CD8-positive, alpha-beta memory T cell (primary cell): ENCODE data around the gene SEMA5B. TPM values are rescaled to one million over a fixed set of nuclear protein-coding genes. Genes with fewer than 3 reads are reported as not detected.

Source experiments
- CTCF ChIA-PET: fragments of 350-600 bp; sonication (Branson Sonifier 250); formaldehyde crosslinking; loops from one replicate; lab custom pipeline; 2021; ENCODE audit warnings: antibody characterized with exemption; lab: Charles Lee
- POLR2A ChIA-PET: fragments of 350-600 bp; sonication (Branson Sonifier 250); formaldehyde crosslinking; loops from one replicate; lab custom pipeline; 2021; ENCODE audit warnings: antibody characterized with exemption; lab: Charles Lee
- DNase-seq, 5 donors: peaks; one replicate each; pipeline versions ENCODE4 v3.0.0 to v3.0.0-alpha.2; 2020 to 2022; ENCODE audit warnings: mixed read lengths in 1 of 5
- H3K27ac ChIP-seq: one replicate; pipeline ENCODE4 v1.7.0; 2013; ENCODE audit warnings: low read depth, mild to moderate bottlenecking, low read length, moderate library complexity
- H3K27me3 ChIP-seq: 2 replicates; pipeline ENCODE4 v1.7.0; 2013; ENCODE audit warnings: low read length, mild to moderate bottlenecking; ENCODE audit not compliant: insufficient read depth, poor library complexity, severe bottlenecking
- H3K36me3 ChIP-seq: 2 replicates; pipeline ENCODE4 v1.7.0; 2013; ENCODE audit warnings: mild to moderate bottlenecking, low read length, moderate library complexity; ENCODE audit not compliant: insufficient read depth
- H3K4me1 ChIP-seq: 2 replicates; pipeline ENCODE4 v1.7.0; 2013; ENCODE audit warnings: mild to moderate bottlenecking, low read length, moderate library complexity; ENCODE audit not compliant: insufficient read depth
- H3K4me3 ChIP-seq: 2 replicates; pipeline ENCODE4 v1.7.0; 2013; ENCODE audit warnings: mild to moderate bottlenecking, low read length
- H3K9me3 ChIP-seq: 2 replicates; pipeline ENCODE4 v1.7.0; 2013; ENCODE audit warnings: mild to moderate bottlenecking, low read length
- H3K27ac Mint-ChIP-seq, 8 donors: one replicate each; pipeline ENCODE4 v1.8.0; 2020 to 2021; ENCODE audit warnings: mixed read lengths in 8 of 8, mild to moderate bottlenecking in 6 of 8, inconsistent platforms in 3 of 8, moderate library complexity in 3 of 8
- H3K27me3 Mint-ChIP-seq, 2 donors: one replicate each; pipeline ENCODE4 v1.8.0; 2020 to 2021; ENCODE audit warnings: mixed read lengths in 2 of 2, mild to moderate bottlenecking in 1 of 2, moderate library complexity in 1 of 2
- H3K36me3 Mint-ChIP-seq, 3 donors: one replicate each; pipeline ENCODE4 v1.8.0; 2020 to 2021; ENCODE audit warnings: mixed read lengths in 3 of 3, inconsistent platforms in 1 of 3, mild to moderate bottlenecking in 1 of 3
- H3K4me1 Mint-ChIP-seq, 3 donors: one replicate each; pipeline ENCODE4 v1.8.0; 2020 to 2021; ENCODE audit warnings: mixed read lengths in 3 of 3, inconsistent platforms in 1 of 3, mild to moderate bottlenecking in 1 of 3
- H3K4me3 Mint-ChIP-seq, 7 donors: one replicate each; pipeline ENCODE4 v1.8.0; 2020 to 2021; ENCODE audit warnings: mixed read lengths in 7 of 7, mild to moderate bottlenecking in 6 of 7, moderate library complexity in 4 of 7, inconsistent platforms in 2 of 7
- H3K9me3 Mint-ChIP-seq, 5 donors: one replicate each; pipeline ENCODE4 v1.8.0; 2020 to 2022; ENCODE audit warnings: mixed read lengths in 5 of 5, mild to moderate bottlenecking in 3 of 5, moderate library complexity in 2 of 5, inconsistent platforms in 1 of 5
- polyA plus RNA-seq: library from polyadenylated mRNA; unstranded; fragments of 300-500 nt; fragmentation: Illumina TruSeq; gene quantifications from one replicate; pipeline ENCODE4 v1.2.3, GENCODE V29; 2021
- total RNA-seq, 2 experiments: library from RNA; stranded (reverse); gene quantifications; one replicate each; pipeline ENCODE4 v1.2.3, GENCODE V29; 2021

The SEMA5B gene
- total and polyA plus RNA-seq, 3 experiments from 2014 or later: not detected

GRCh38 chr3:122917412-122917811 is 110.2 kb downstream of the SEMA5B start:
- Histone ChIP-seq H3K27me3 (peaks cover under 1% of the 10 kb centered on the region), H3K36me3 (no peaks in the 10 kb centered on the region), H3K9me3 (no peaks in the 10 kb centered on the region), H3K4me3 (no peak overlapping the region), H3K4me1 (no peaks in the 10 kb centered on the region), H3K27ac (no peak overlapping the region)
- DNase-seq: no peak
- Mint-ChIP-seq H3K36me3 (peaks cover 0 to 4% (median 0%) of the 10 kb centered on the region in 3 donors), H3K4me1 (peaks cover 4 to 20% (median 15%) of the 10 kb centered on the region in 3 donors), H3K27me3 (peaks cover 25 to 40% of the 10 kb centered on the region in 2 donors), H3K27ac (no peak overlapping the region), H3K9me3 (no peaks in the 10 kb centered on the region), H3K4me3 (no peak overlapping the region)
- CTCF ChIA-PET: no interaction called here
- POLR2A ChIA-PET: no interaction called here

DNA sequence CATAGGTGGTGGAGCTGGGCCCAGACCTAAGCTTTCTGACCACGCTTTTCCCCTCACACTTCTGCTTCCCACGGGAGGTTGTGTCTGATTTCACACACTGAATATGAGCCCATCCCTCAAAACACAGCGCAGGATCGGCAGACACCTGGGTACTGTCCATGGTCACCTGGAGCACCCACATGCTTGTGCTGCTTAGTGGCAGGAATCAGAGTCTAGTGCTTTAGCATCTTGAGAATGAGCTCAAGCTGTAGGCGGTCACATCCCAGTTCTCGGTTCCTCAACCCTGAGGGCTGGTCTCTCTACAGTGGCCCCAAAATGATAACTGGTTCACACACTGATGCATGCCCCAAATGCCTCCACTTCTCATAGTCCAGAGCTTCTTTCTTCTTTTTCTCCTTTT is 111.0 kb downstream of the SEMA5B start:
- no peak for DNase-seq
- Histone ChIP-seq H3K9me3 (no peaks in the 10 kb centered on the region), H3K4me1 (no peaks in the 10 kb centered on the region), H3K27ac (no peak overlapping the region), H3K36me3 (no peaks in the 10 kb centered on the region), H3K27me3 (peaks cover under 1% of the 10 kb centered on the region), H3K4me3 (no peak overlapping the region)
- ChIA-PET POLR2A (no interaction called here), CTCF (interaction anchor here (0.9 kb wide), 1 partner anchor 20 kb away, joined by 3 read pairs; no protein-coding TSS in a partner anchor)
- H3K27ac Mint-ChIP-seq: no peak overlapping the region
- H3K4me1 Mint-ChIP-seq: peaks cover 4 to 16% (median 15%) of the 10 kb centered on the region in 3 donors
- no peak overlapping the region for H3K4me3 Mint-ChIP-seq
- peaks cover 0 to 4% (median 0%) of the 10 kb centered on the region in 3 donors for H3K36me3 Mint-ChIP-seq
- H3K9me3 Mint-ChIP-seq: no peaks in the 10 kb centered on the region
- peaks cover 23 to 48% of the 10 kb centered on the region in 2 donors for H3K27me3 Mint-ChIP-seq

GRCh38 chr3:122916084-122916483 is 111.5 kb downstream of the SEMA5B start:
- Histone ChIP-seq H3K4me1 (no peaks in the 10 kb centered on the region), H3K4me3 (no peak overlapping the region), H3K36me3 (no peaks in the 10 kb centered on the region), H3K27me3 (peaks cover 4% of the 10 kb centered on the region), H3K27ac (no peak overlapping the region), H3K9me3 (no peaks in the 10 kb centered on the region)
- no peaks in the 10 kb centered on the region for H3K9me3 Mint-ChIP-seq
- no peak overlapping the region for H3K27ac Mint-ChIP-seq
- ChIA-PET CTCF (interaction anchor here (0.9 kb wide), 1 partner anchor 20 kb away, joined by 3 read pairs; no protein-coding TSS in a partner anchor), POLR2A (no interaction called here)
- H3K27me3 Mint-ChIP-seq: peaks cover 23 to 47% of the 10 kb centered on the region in 2 donors
- H3K4me1 Mint-ChIP-seq: peaks cover 2 to 13% (median 12%) of the 10 kb centered on the region in 3 donors
- DNase-seq: no peak
- H3K36me3 Mint-ChIP-seq: peaks cover 0 to 4% (median 0%) of the 10 kb centered on the region in 3 donors
- no peak overlapping the region for H3K4me3 Mint-ChIP-seq

GRCh38 chr3:122915300-122916055 is 112.1 kb downstream of the SEMA5B start:
- Mint-ChIP-seq H3K27me3 (peaks cover 21 to 46% of the 10 kb centered on the region in 2 donors), H3K9me3 (no peaks in the 10 kb centered on the region), H3K4me3 (no peak overlapping the region), H3K27ac (no peak overlapping the region), H3K4me1 (peaks cover 2 to 13% (median 12%) of the 10 kb centered on the region in 3 donors), H3K36me3 (peaks cover 0 to 4% (median 0%) of the 10 kb centered on the region in 3 donors)
- POLR2A ChIA-PET: no interaction called here
- CTCF ChIA-PET: no interaction called here
- Histone ChIP-seq H3K9me3 (no peaks in the 10 kb centered on the region), H3K36me3 (no peaks in the 10 kb centered on the region), H3K27me3 (peaks cover 4% of the 10 kb centered on the region), H3K4me3 (no peak overlapping the region), H3K4me1 (no peaks in the 10 kb centered on the region), H3K27ac (no peak overlapping the region)
- no peak for DNase-seq

- Histone ChIP-seq H3K36me3 (no peaks in the 10 kb centered on the region), H3K4me1 (no peaks in the 10 kb centered on the region), H3K9me3 (no peaks in the 10 kb centered on the region), H3K4me3 (no peak overlapping the region), H3K27ac (no peak overlapping the region), H3K27me3 (peaks cover 4% of the 10 kb centered on the region)
- DNase-seq: no peak
- ChIA-PET POLR2A (no interaction called here), CTCF (no interaction called here)
- Mint-ChIP-seq H3K4me3 (no peak overlapping the region), H3K4me1 (peaks cover 2 to 13% (median 12%) of the 10 kb centered on the region in 3 donors), H3K27ac (no peak overlapping the region), H3K36me3 (peaks cover 0 to 4% (median 0%) of the 10 kb centered on the region in 3 donors), H3K27me3 (peaks cover 22 to 47% of the 10 kb centered on the region in 2 donors), H3K9me3 (no peaks in the 10 kb centered on the region)
Observed at GRCh38 chr3:122913539-122914100, 113.9 kb downstream of the SEMA5B start.

GRCh38 chr3:122912772-122913538 is 114.6 kb downstream of the SEMA5B start:
- Mint-ChIP-seq H3K27me3 (peaks cover 19 to 51% of the 10 kb centered on the region in 2 donors), H3K4me1 (peaks cover 2 to 13% (median 12%) of the 10 kb centered on the region in 3 donors), H3K4me3 (no peak overlapping the region), H3K27ac (no peak overlapping the region), H3K36me3 (peaks cover 0 to 4% (median 0%) of the 10 kb centered on the region in 3 donors), H3K9me3 (no peaks in the 10 kb centered on the region)
- Histone ChIP-seq H3K27ac (no peak overlapping the region), H3K4me1 (no peaks in the 10 kb centered on the region), H3K36me3 (no peaks in the 10 kb centered on the region), H3K9me3 (no peaks in the 10 kb centered on the region), H3K27me3 (peaks cover 4% of the 10 kb centered on the region), H3K4me3 (no peak overlapping the region)
- POLR2A ChIA-PET: no interaction called here
- no peak for DNase-seq
- CTCF ChIA-PET: no interaction called here

GRCh38 chr3:122911901-122912300 is 115.7 kb downstream of the SEMA5B start:
- ChIA-PET CTCF (no interaction called here), POLR2A (no interaction called here)
- H3K4me3 Mint-ChIP-seq: no peak overlapping the region
- H3K27ac ChIP-seq: no peak overlapping the region
- H3K27me3 Mint-ChIP-seq: peaks cover 16 to 56% of the 10 kb centered on the region in 2 donors
- no peaks in the 10 kb centered on the region for H3K4me1 ChIP-seq
- H3K9me3 ChIP-seq: no peaks in the 10 kb centered on the region
- H3K27me3 ChIP-seq: peaks cover 4% of the 10 kb centered on the region
- H3K36me3 Mint-ChIP-seq: peaks cover 0 to 6% (median 0%) of the 10 kb centered on the region in 3 donors
- no peaks in the 10 kb centered on the region for H3K36me3 ChIP-seq
- no peak overlapping the region for H3K4me3 ChIP-seq
- DNase-seq: no peak
- no peaks in the 10 kb centered on the region for H3K9me3 Mint-ChIP-seq
- H3K4me1 Mint-ChIP-seq: peaks cover 2 to 13% (median 12%) of the 10 kb centered on the region in 3 donors
- H3K27ac Mint-ChIP-seq: peak overlapping the region in 1 of 8 donors; percentile 19
